ENCODE data around the gene RNF220. TPM values are rescaled to one million over a fixed set of nuclear protein-coding genes. Genes with fewer than 3 reads are reported as not detected.

Gene RNF220
- total RNA-seq, 1 donor from 2014 or later: 62.2 TPM

- no peak for DNase-seq (ENCODE audit: low spot score)
These were observed 118.8 kb downstream of the RNF220 start for GRCh38 chr1:44523593-44524591.

DNA sequence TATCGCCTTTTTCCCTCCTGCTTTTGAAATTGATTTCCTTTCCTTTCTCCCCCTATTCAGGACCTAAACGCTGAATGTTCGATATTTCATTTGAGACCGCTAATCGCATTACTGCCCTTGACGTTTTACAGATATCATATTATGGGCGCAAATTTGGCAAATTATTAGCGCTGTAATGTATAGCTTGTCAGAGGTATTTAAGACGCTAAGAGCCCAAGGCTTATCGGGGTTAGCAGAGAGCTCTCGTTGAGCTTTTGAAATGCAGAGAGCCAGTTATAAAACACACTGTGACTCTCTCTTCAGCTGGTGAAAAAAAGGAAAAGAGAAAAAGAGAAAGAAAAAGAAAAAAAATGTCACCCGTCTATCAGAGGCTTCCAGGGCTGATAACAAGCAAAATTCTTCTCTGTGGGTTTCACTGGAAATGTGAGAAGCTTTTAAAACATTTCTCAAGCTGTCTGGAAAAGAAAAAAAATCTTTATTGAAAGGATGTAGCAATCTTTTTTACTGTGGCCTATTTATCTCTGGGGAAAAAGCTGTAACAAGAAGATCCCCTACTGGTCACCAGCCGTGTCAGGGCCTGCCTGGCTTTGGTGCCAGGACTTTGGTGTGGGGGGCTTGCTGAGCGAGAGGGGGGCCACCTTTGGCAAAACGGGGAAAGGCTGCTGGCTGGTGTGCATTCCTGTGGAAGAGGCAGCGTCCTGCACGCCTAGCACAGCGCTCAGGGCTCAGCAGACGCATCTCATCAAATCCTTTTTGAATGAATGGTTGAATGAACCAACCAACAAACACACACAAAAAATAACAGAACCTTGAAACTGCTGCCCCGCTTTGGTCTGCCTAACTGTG, 119.8 kb downstream of the RNF220 start:
- DNase-seq (ENCODE audit: low spot score): no peak

GRCh38 chr1:44526295-44527073, 121.4 kb downstream of the RNF220 start:
- DNase-seq (ENCODE audit: low spot score): no peak

- no peak for DNase-seq (ENCODE audit: low spot score)
These were observed 126.9 kb downstream of the RNF220 start for GRCh38 chr1:44531785-44532566.

GRCh38 chr1:44532567-44532944, 127.5 kb downstream of the RNF220 start:
- no peak for DNase-seq (ENCODE audit: low spot score)

DNA sequence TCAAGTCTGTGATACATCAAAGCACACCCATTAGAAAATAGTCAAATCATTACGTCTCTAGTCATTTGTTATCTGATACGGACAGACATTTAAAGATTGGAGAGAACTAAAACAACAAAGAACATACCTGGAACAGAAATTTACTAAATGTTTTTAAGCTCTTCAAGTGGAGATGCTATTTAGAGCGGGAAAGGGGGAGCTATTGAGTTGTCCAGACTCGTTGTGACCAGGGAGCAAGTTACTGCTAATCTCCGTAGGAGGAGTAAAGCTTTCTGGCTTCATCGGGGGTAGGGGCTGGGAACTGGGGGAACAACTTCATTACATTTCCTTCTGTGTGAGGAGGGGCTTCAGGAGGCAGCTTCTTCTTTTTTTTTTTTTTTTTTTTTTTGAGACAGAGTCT, 129.7 kb downstream of the RNF220 start:
- no peak for DNase-seq (ENCODE audit: low spot score)

GRCh38 chr1:44536357-44537209, 131.5 kb downstream of the RNF220 start:
- DNase-seq (ENCODE audit: low spot score): no peak

DNA sequence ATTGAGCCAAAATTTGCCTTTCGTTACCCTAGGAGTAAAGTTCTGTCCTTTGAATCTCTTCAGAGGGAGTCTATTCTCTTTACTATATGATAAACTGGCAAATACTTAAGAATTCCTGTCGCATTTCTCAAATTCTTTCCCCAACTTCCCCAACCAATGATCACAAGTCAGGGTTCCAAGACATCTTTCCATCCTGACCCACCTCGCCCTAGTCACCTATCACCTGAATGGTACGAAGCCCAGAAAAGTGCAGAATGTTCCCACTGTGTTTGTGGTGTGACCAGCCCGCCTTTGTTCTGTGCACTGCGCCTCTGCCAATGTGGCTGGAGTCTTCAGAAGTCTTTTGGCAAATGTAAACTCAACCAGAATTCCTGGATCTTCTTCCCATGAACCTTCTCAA, 132.5 kb downstream of the RNF220 start:
- no peak for DNase-seq (ENCODE audit: low spot score)

DNA sequence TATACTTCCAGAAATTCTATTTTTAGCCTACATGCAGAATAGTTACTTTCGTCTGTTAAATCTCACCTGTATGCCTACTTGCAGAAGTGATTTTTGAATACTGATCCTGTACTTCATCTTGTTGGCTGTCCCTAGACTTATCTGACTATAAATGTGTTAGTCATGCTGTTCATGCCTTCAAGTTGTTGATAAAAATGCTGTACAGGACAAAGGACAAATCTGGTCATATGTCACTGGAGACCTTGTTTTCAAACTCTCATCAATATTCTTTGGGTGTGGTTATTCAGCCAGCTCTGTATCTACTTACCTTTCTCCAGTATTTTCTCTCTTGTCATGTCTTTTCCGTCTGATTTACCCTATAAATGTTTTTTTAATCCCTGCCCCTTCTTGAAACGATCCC, 132.9 kb downstream of the RNF220 start:
- no peak for DNase-seq (ENCODE audit: low spot score)

GRCh38 chr1:44539991-44540730, 135.1 kb downstream of the RNF220 start:
- DNase-seq (ENCODE audit: low spot score): no peak

- DNase-seq (ENCODE audit: low spot score): no peak
These were observed 137.5 kb downstream of the RNF220 start for GRCh38 chr1:44542420-44543063.

DNA sequence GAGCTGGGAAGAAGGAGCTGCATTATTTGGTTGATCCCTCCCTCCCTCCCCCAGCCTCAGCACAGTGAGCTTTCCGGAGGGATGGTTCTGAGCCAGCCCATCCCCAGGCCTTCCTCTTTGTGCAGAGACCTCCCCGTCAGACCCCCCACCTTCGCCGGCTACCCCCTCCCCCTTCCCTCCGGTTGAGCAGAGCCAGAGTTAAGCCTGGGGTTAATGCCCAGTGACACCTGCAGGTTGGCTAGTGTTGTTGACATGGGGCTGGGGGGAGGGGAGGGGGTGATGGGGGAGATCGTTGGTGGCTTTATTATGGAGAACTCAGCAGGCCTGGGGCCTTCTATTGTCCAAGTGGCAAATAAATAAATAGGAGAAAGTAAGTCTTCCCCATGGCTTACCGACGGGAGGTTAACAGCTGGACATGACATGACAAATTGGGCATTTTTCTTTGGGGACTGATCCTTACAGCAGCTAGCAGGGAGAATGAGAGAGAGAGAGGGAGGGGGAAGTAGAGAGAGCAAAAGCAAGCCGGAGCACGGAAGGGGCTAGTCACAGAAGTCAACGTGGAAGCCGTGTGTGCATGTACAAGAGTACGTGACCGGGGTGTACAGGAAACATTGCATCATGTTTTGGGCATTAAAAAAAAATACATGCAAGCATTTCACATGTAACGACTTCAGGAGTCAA, 138.1 kb downstream of the RNF220 start:
- no peak for DNase-seq (ENCODE audit: low spot score)

- DNase-seq (ENCODE audit: low spot score): no peak
These were observed 138.7 kb downstream of the RNF220 start for GRCh38 chr1:44543786-44544185.

DNA sequence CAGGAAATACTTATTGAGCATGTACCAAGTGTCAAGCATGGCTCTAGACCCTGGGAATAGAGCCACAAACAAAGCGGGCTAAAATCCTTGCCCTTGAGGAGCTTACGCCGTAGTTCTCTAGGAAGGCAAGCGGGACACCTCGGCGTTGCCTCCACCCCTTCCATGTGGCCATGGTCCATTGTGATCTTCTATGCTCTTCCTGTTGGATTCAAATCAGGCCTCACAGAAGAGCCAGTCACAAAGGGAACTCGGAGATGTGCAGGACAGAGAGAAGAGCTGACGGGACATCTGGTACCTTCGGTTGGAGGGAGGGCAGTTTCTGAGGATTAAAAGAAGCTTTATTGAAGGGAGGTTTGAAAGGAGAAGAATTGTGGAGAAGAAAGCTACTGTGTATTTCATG, 139.9 kb downstream of the RNF220 start:
- DNase-seq (ENCODE audit: low spot score): no peak

DNA sequence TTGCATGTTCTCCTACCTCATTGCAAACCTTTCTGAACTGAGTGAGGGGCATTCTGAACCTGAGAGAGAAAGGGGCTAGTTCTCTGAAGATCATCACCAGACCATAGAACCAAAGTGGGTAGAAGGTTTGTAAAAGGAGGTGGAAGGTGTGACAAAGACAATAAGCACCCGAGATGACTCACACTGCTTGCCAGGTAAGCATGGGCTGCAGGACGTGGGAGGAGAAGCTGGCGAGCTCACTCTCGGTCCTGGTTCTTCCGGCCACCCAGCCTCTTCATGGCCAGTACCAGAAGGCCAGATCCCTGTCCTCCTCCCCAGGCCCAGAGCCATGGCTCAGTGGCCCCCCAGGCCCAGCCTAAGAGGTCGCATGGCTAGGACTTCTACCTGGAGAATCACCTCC, 140.9 kb downstream of the RNF220 start:
- DNase-seq (ENCODE audit: low spot score): no peak

DNA sequence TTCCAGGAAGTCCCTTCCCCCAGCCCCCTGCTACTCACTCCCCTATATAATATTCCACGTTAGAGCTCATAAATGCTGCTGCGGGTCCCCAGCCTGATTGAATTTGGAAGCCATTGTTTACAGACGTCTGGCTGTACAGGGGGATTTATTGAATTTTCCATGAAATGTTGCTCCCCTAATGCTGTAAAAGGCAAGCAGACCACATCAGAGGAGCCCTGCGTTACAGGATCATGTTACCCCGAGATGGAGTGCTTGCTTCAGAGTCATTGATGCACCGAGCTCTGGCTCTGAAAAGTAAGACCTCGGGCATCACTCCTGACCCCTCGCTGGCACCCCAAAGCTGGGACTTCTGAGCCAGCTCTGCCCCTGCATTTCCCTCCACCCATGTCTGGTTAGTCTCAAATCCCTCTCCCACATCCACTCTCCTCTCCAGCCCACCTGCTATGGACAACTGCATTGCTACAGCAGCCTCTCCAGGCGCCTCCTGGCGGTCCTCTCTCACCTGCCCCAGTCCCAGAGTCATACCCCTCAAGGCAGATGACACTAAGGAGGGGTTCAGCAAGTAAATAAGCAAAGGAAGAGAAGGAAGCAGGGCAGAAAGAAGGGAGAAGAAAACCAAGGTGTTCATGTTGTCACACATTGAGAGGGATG, 141.5 kb downstream of the RNF220 start:
- no peak for DNase-seq (ENCODE audit: low spot score)

GRCh38 chr1:44547361-44547760, 142.3 kb downstream of the RNF220 start:
- DNase-seq (ENCODE audit: low spot score): no peak

DNA sequence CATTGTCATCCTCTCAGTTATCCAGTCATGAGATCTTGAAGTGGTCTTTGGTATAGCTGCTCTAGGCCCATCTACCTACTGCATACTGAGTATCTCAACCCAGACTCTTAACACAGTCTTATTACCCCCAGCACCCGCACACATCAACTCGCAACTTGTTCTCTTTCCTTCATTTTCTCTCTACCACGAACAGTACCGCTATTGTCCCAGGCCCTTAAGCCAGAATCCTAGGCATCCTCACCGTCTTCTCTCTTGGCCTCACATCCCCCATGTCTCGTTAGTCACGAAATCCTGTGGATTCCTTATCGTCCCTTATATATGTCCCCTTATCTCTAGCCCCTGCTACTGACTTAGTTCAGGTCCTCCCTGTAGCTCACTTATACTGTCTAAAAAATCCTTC, 142.8 kb downstream of the RNF220 start:
- DNase-seq (ENCODE audit: low spot score): no peak
